Measurements from ENCODE around the gene RAI2.

RAI2 gene

GRCh38 chrX:17860811-17861488, at the start of gene RAI2:
RAI2 (minus strand) TSS chrX:17861298; CDS start chrX:17802010, 59,288 bp downstream.
- DNase-seq: peak; percentile 5

GRCh38 chrX:17888421-17888820, 27.3 kb upstream of the RAI2 start:
- no peak for DNase-seq

GRCh38 chrX:17882680-17883079, 21.6 kb upstream of the RAI2 start:
- DNase-seq: no peak

GRCh38 chrX:17878028-17878670, 17.1 kb upstream of the RAI2 start:
- no peak for DNase-seq

GRCh38 chrX:17876135-17876534, 15.0 kb upstream of the RAI2 start:
- no peak for DNase-seq

GRCh38 chrX:17869580-17869979, 8.5 kb upstream of the RAI2 start:
- DNase-seq: no peak

GRCh38 chrX:17861489-17862011, 452 bp upstream of the RAI2 start:
- no peak for DNase-seq

GRCh38 chrX:17860179-17860780, 818 bp downstream of the RAI2 start:
- no peak for DNase-seq

GRCh38 chrX:17859609-17860178, 1.4 kb downstream of the RAI2 start:
- no peak for DNase-seq

GRCh38 chrX:17854531-17854930, 6.6 kb downstream of the RAI2 start:
- DNase-seq: no peak

GRCh38 chrX:17854069-17854468, 7.0 kb downstream of the RAI2 start:
- no peak for DNase-seq

GRCh38 chrX:17851874-17852273, 9.2 kb downstream of the RAI2 start:
- DNase-seq: no peak

- no peak for DNase-seq
Measured at GRCh38 chrX:17848545-17849265, 12.4 kb downstream of the RAI2 start.

GRCh38 chrX:17846045-17846444, 15.1 kb downstream of the RAI2 start:
- DNase-seq: no peak

- DNase-seq: no peak
Measured at GRCh38 chrX:17844236-17844635, 16.9 kb downstream of the RAI2 start.

GRCh38 chrX:17842769-17843525, 18.2 kb downstream of the RAI2 start:
- no peak for DNase-seq

GRCh38 chrX:17839269-17839668, 21.8 kb downstream of the RAI2 start:
- DNase-seq: no peak

GRCh38 chrX:17836830-17837229, 24.3 kb downstream of the RAI2 start:
- DNase-seq: no peak

GRCh38 chrX:17833954-17834353, 27.1 kb downstream of the RAI2 start:
- no peak for DNase-seq

- DNase-seq: no peak
Measured at GRCh38 chrX:17831255-17831654, 29.8 kb downstream of the RAI2 start.

GRCh38 chrX:17830211-17830610, 30.9 kb downstream of the RAI2 start:
- no peak for DNase-seq

- DNase-seq: no peak
Measured at GRCh38 chrX:17829566-17829965, 31.5 kb downstream of the RAI2 start.
